ENCODE data around the gene MUC4. TPM values are rescaled to one million over a fixed set of nuclear protein-coding genes. Genes with fewer than 3 reads are reported as not detected.

The MUC4 gene
- total and polyA plus RNA-seq, 2 of the 4 experiments (the other 2 are of a cell fraction) = not detected

- Histone ChIP-seq H2BK5ac (ENCODE audit: low read depth, low read length, poor library complexity, severe bottlenecking) (no peak overlapping the region), H3K9ac (ENCODE audit: low read depth, low read length) (no peak overlapping the region), H3K27ac (ENCODE audit: insufficient read depth, low read length) (no peak overlapping the region), H3K4ac (ENCODE audit: low read depth, low read length) (no peak overlapping the region), H3K4me3 (ENCODE audit: insufficient read depth, low read depth, low read length) (no peak overlapping the region), H3K23ac (ENCODE audit: low read depth, low read length) (no peak overlapping the region), H4K20me1 (ENCODE audit: insufficient read depth, low read length) (no peaks in the 10 kb centered on the region), H3K9me1 (ENCODE audit: insufficient read depth, low read length) (no peaks in the 10 kb centered on the region), H2BK120ac (ENCODE audit: low read depth, low read length) (no peak overlapping the region), H2AFZ (replicated peaks; ENCODE audit: low read length, poor library complexity) (no peak overlapping the region), H2BK20ac (ENCODE audit: low read depth, low read length) (no peak overlapping the region), H4K91ac (ENCODE audit: insufficient read depth, low read depth, low read length) (no peak overlapping the region), H3K36me3 (ENCODE audit: control insufficient read depth, insufficient read depth, low read length) (no peaks in the 10 kb centered on the region), H2AK9ac (replicated peaks; ENCODE audit: low read depth, low read length, poor library complexity) (no peak overlapping the region), H3K79me1 (ENCODE audit: low read depth in 1 of 2, low read length in 2 of 2) (no peaks in the 10 kb centered on the region), H3K4me1 (ENCODE audit: control insufficient read depth, insufficient read depth, low read length) (no peaks in the 10 kb centered on the region), H3K18ac (ENCODE audit: low read depth, low read length) (no peak overlapping the region), H3K27me3 (ENCODE audit: control insufficient read depth, insufficient read depth, low read length) (peaks cover 20% of the 10 kb centered on the region), H2BK15ac (ENCODE audit: low read depth, low read length) (no peak overlapping the region), H2AK5ac (ENCODE audit: low read depth, low read length) (no peak overlapping the region), H4K8ac (ENCODE audit: low read depth in 2 of 2, low read length in 2 of 2) (no peak overlapping the region), H3K4me2 (ENCODE audit: low read depth, low read length) (no peak overlapping the region), H4K5ac (ENCODE audit: low read depth, low read length) (no peak overlapping the region), H3K56ac (ENCODE audit: extremely low read depth, insufficient read depth, low read length) (no peak overlapping the region), H3K14ac (replicated peaks; ENCODE audit: low read depth, low read length) (no peak overlapping the region), H3K9me3 (ENCODE audit: control insufficient read depth, insufficient read depth, low read length) (no peaks in the 10 kb centered on the region)
- ChIA-PET POLR2A (ENCODE audit: unreplicated experiment) (no interaction called here), CTCF (no interaction called here)
- intact Hi-C loops (cut with micrococcal nuclease) (no loop called here), in situ Hi-C loops (cut with MboI; ENCODE audit: low sequenced_read_pairs) (no loop called here), dilution Hi-C loops (cut with HindIII; ENCODE audit: low sequenced_read_pairs, unreplicated experiment) (no loop called here)
- DNase-seq (no peak), ATAC-seq (ENCODE audit: low read depth) (no peak)
- 46% methylated on average over 4 of the region's 5 CpGs; no CpG with 5 or more reads in 1 of the 2 experiments for WGBS, 2 experiments (ENCODE audit: extremely low coverage in 2 of 2, insufficient read length in 1 of 2)
- TF ChIP-seq CTCF (conservative IDR thresholded peaks at IDR 0.05; ENCODE audit: low read depth, low read length) = no peak
- BruUV-seq (replicated peaks) = no TSS peak
These were observed 93.8 kb downstream of the MUC4 start for GRCh38 chr3:195717852-195718476.

Measured in IMR-90 (cell line).